ENCODE data around the gene ZSCAN21. TPM values are rescaled to one million over a fixed set of nuclear protein-coding genes. Genes with fewer than 3 reads are reported as not detected.
A peak's percentile ranks its signal among the peaks of the same experiment; 100 is the strongest.

ZSCAN21 gene
- total and polyA plus RNA-seq, 4 experiments from 2014 or later, result 2.5 to 10.6 (median 9.8) TPM

GRCh38 chr7:100107125-100107737 lies 57.7 kb downstream of the ZSCAN21 start:
- H3K4me3 Mint-ChIP-seq, result no peak overlapping the region
- H3K27ac ChIP-seq (ENCODE audit: low read depth, low read length), result no peak overlapping the region
- no peak overlapping the region for H3K4me3 ChIP-seq (ENCODE audit: low read length in 2 of 2)
- no peak for DNase-seq
- H3K36me3 Mint-ChIP-seq, result peaks cover 32 to 51% of the 10 kb centered on the region in 2 donors
- no peaks in the 10 kb centered on the region for H3K27me3 ChIP-seq (ENCODE audit: insufficient read depth, low read length)
- no peaks in the 10 kb centered on the region for H3K9me3 ChIP-seq (ENCODE audit: control insufficient read depth in 1 of 2, low read length in 2 of 2)
- intact Hi-C loops (cut with micrococcal nuclease), result no loop called here
- H3K9me3 Mint-ChIP-seq, result no peaks in the 10 kb centered on the region
- ChIA-PET POLR2A (ENCODE audit: partially characterized antibody) (no interaction called here), CTCF (ENCODE audit: partially characterized antibody) (interaction anchor here (1.0 kb wide), 1 partner anchor 116 kb away, joined by 3 read pairs; no protein-coding TSS in a partner anchor)
- H3K4me1 Mint-ChIP-seq, result peaks cover 3 to 14% (median 5%) of the 10 kb centered on the region in 4 donors
- H3K27ac Mint-ChIP-seq, result no peak overlapping the region
- H3K27me3 Mint-ChIP-seq, result no peaks in the 10 kb centered on the region
- H3K4me1 ChIP-seq (ENCODE audit: insufficient read depth, low read length), result peaks cover 3% of the 10 kb centered on the region
- H3K36me3 ChIP-seq (ENCODE audit: insufficient read depth, low read length), result peaks cover 37% of the 10 kb centered on the region

GRCh38 chr7:100107890-100108289 lies 58.3 kb downstream of the ZSCAN21 start:
- Histone ChIP-seq H3K27ac (ENCODE audit: low read depth, low read length) (no peak overlapping the region), H3K9me3 (ENCODE audit: control insufficient read depth in 1 of 2, low read length in 2 of 2) (no peaks in the 10 kb centered on the region), H3K4me1 (ENCODE audit: insufficient read depth, low read length) (no peaks in the 10 kb centered on the region), H3K27me3 (ENCODE audit: insufficient read depth, low read length) (no peaks in the 10 kb centered on the region), H3K36me3 (ENCODE audit: insufficient read depth, low read length) (peaks cover 37% of the 10 kb centered on the region), H3K4me3 (ENCODE audit: low read length in 2 of 2) (no peak overlapping the region)
- Mint-ChIP-seq H3K9me3 (no peaks in the 10 kb centered on the region), H3K27ac (peak overlapping the region in 1 of 7 donors; percentile 25), H3K4me1 (peaks cover 0 to 8% (median under 1%) of the 10 kb centered on the region in 4 donors), H3K27me3 (no peaks in the 10 kb centered on the region), H3K4me3 (no peak overlapping the region), H3K36me3 (peaks cover 33 to 56% of the 10 kb centered on the region in 2 donors)
- POLR2A ChIA-PET (ENCODE audit: partially characterized antibody), result no interaction called here
- CTCF ChIA-PET (ENCODE audit: partially characterized antibody), result interaction anchor here (1.0 kb wide), 1 partner anchor 117 kb away, joined by 3 read pairs; no protein-coding TSS in a partner anchor
- intact Hi-C loops (cut with micrococcal nuclease), result no loop called here
- no peak for DNase-seq

- ChIA-PET POLR2A (ENCODE audit: partially characterized antibody) (interaction anchor here (0.6 kb wide), 2 partner anchors 44 to 54 kb away, joined by 3 read pairs; no protein-coding TSS in a partner anchor), CTCF (ENCODE audit: partially characterized antibody) (no interaction called here)
- Histone ChIP-seq H3K27me3 (ENCODE audit: insufficient read depth, low read length) (no peaks in the 10 kb centered on the region), H3K36me3 (ENCODE audit: insufficient read depth, low read length) (peaks cover 44% of the 10 kb centered on the region), H3K4me3 (ENCODE audit: low read length in 2 of 2) (no peak overlapping the region), H3K9me3 (ENCODE audit: control insufficient read depth in 1 of 2, low read length in 2 of 2) (no peaks in the 10 kb centered on the region), H3K4me1 (ENCODE audit: insufficient read depth, low read length) (no peaks in the 10 kb centered on the region), H3K27ac (ENCODE audit: low read depth, low read length) (no peak overlapping the region)
- intact Hi-C loops (cut with micrococcal nuclease), result no loop called here
- Mint-ChIP-seq H3K9me3 (no peaks in the 10 kb centered on the region), H3K36me3 (peaks cover 33 to 55% of the 10 kb centered on the region in 2 donors), H3K27ac (no peak overlapping the region), H3K4me3 (no peak overlapping the region), H3K4me1 (no peaks in the 10 kb centered on the region), H3K27me3 (no peaks in the 10 kb centered on the region)
- DNase-seq, result no peak
Measured at GRCh38 chr7:100109521-100110163, 60.1 kb downstream of the ZSCAN21 start.

GRCh38 chr7:100111156-100111555 lies 61.6 kb downstream of the ZSCAN21 start:
- CTCF ChIA-PET (ENCODE audit: partially characterized antibody), result interaction anchor here (1.9 kb wide), 1 partner anchor 22 kb away, joined by 5 read pairs; no protein-coding TSS in a partner anchor
- H3K36me3 ChIP-seq (ENCODE audit: insufficient read depth, low read length), result peaks cover 44% of the 10 kb centered on the region
- intact Hi-C loops (cut with micrococcal nuclease), result no loop called here

GRCh38 chr7:100111914-100112313 lies 62.3 kb downstream of the ZSCAN21 start:
- intact Hi-C loops (cut with micrococcal nuclease), result no loop called here
- no peaks in the 10 kb centered on the region for H3K27me3 ChIP-seq (ENCODE audit: insufficient read depth, low read length)
- no peaks in the 10 kb centered on the region for H3K9me3 ChIP-seq (ENCODE audit: control insufficient read depth in 1 of 2, low read length in 2 of 2)
- H3K27ac ChIP-seq (ENCODE audit: low read depth, low read length), result no peak overlapping the region
- POLR2A ChIA-PET (ENCODE audit: partially characterized antibody), result interaction anchor here (1.3 to 5.6 kb wide), 2 partner anchors 9 to 11 kb away, joined by 3 to 20 read pairs; partner anchors contain the start of genes AP4M1 and MCM7
- Mint-ChIP-seq H3K36me3 (peaks cover 31 to 55% of the 10 kb centered on the region in 2 donors), H3K27me3 (no peaks in the 10 kb centered on the region), H3K4me1 (peaks cover 0 to 4% (median 1%) of the 10 kb centered on the region in 4 donors), H3K4me3 (no peak overlapping the region), H3K9me3 (no peaks in the 10 kb centered on the region), H3K27ac (no peak overlapping the region)
- peaks cover 41% of the 10 kb centered on the region for H3K36me3 ChIP-seq (ENCODE audit: insufficient read depth, low read length)
- CTCF ChIA-PET (ENCODE audit: partially characterized antibody), result interaction anchor here (1.9 to 2.0 kb wide), 2 partner anchors 21 to 22 kb away, joined by 5 to 6 read pairs; no protein-coding TSS in a partner anchor
- DNase-seq, result no peak
- no peak overlapping the region for H3K4me3 ChIP-seq (ENCODE audit: low read length in 2 of 2)
- no peaks in the 10 kb centered on the region for H3K4me1 ChIP-seq (ENCODE audit: insufficient read depth, low read length)

More at GRCh38 chr7:100111156-100111555, 61.6 kb downstream of the ZSCAN21 start:
- Histone ChIP-seq H3K27me3 (ENCODE audit: insufficient read depth, low read length) (no peaks in the 10 kb centered on the region), H3K4me3 (ENCODE audit: low read length in 2 of 2) (no peak overlapping the region), H3K4me1 (ENCODE audit: insufficient read depth, low read length) (no peaks in the 10 kb centered on the region), H3K27ac (ENCODE audit: low read depth, low read length) (no peak overlapping the region), H3K9me3 (ENCODE audit: control insufficient read depth in 1 of 2, low read length in 2 of 2) (no peaks in the 10 kb centered on the region)
- POLR2A ChIA-PET (ENCODE audit: partially characterized antibody), result interaction anchor here (5.6 kb wide), 1 partner anchor 11 kb away, joined by 20 read pairs; the partner anchor contains the start of genes AP4M1 and MCM7
- no peak for DNase-seq
- Mint-ChIP-seq H3K27ac (no peak overlapping the region), H3K9me3 (no peaks in the 10 kb centered on the region), H3K4me3 (no peak overlapping the region), H3K4me1 (peaks cover 0 to 4% (median 0%) of the 10 kb centered on the region in 4 donors), H3K36me3 (peaks cover 33 to 56% of the 10 kb centered on the region in 2 donors), H3K27me3 (no peaks in the 10 kb centered on the region)

Small RNAs within 50 kb of the gene (microRNA-seq; reads per million reads assigned to microRNA genes)
- gene MIR106B (ENCODE audit: borderline microRNAs expressed, borderline number of aligned reads, borderline replicate concordance) (629 reads per million, percentile 84 among the genes with 10 or more reads in this experiment), gene MIR25 (ENCODE audit: borderline microRNAs expressed, borderline number of aligned reads, borderline replicate concordance) (354 reads per million, percentile 79 among the genes with 10 or more reads in this experiment), gene MIR93 (ENCODE audit: borderline microRNAs expressed, borderline number of aligned reads, borderline replicate concordance) (2,094 reads per million, percentile 93 among the genes with 10 or more reads in this experiment)

Other genes starting within 250 kb of the ZSCAN21 start
- not detected for gene CYP3A43, start 221.8 kb upstream of the ZSCAN21 start, total RNA-seq
- gene CYP3A43, start 221.8 kb upstream of the ZSCAN21 start, polyA plus RNA-seq, result not detected
- gene OR2AE1, start 172.7 kb upstream of the ZSCAN21 start, total RNA-seq, result not detected
- gene OR2AE1, start 172.7 kb upstream of the ZSCAN21 start, polyA plus RNA-seq, result not detected
- 10 to 100 TPM; 69.0 to 69.7 TPM for gene TRIM4, start 130.2 kb upstream of the ZSCAN21 start, total RNA-seq
- gene TRIM4, start 130.2 kb upstream of the ZSCAN21 start, polyA plus RNA-seq, result 10 to 100 TPM; 18.2 to 28.8 TPM
- under 1 TPM; 0.39 to 0.61 TPM for gene GJC3, start 120.2 kb upstream of the ZSCAN21 start, total RNA-seq
- gene GJC3, start 120.2 kb upstream of the ZSCAN21 start, polyA plus RNA-seq, result under 1 TPM; 0.23 to 0.94 TPM
- not detected for gene AZGP1, start 73.7 kb upstream of the ZSCAN21 start, total RNA-seq
- not detected for gene AZGP1, start 73.7 kb upstream of the ZSCAN21 start, polyA plus RNA-seq
- gene ZKSCAN1, start 34.2 kb upstream of the ZSCAN21 start, total RNA-seq, result 100 to 1,000 TPM in 1 of 2 experiments, 10 to 100 TPM in 1; 94.8 to 101 TPM
- 10 to 100 TPM; 25.0 to 47.0 TPM for gene ZKSCAN1, start 34.2 kb upstream of the ZSCAN21 start, polyA plus RNA-seq
- 10 to 100 TPM; 44.2 to 44.8 TPM for gene ZNF3, start 31.9 kb downstream of the ZSCAN21 start, total RNA-seq
- 10 to 100 TPM; 11.9 to 25.4 TPM for gene ZNF3, start 31.9 kb downstream of the ZSCAN21 start, polyA plus RNA-seq
- gene COPS6, start 39.2 kb downstream of the ZSCAN21 start, total RNA-seq, result 10 to 100 TPM; 85.5 to 89.2 TPM
- gene COPS6, start 39.2 kb downstream of the ZSCAN21 start, polyA plus RNA-seq, result 100 to 1,000 TPM; 155 to 261 TPM
- 100 to 1,000 TPM; 164 to 173 TPM for gene MCM7, start 51.6 kb downstream of the ZSCAN21 start, total RNA-seq
- 10 to 100 TPM; 26.9 to 29.9 TPM for gene MCM7, start 51.6 kb downstream of the ZSCAN21 start, polyA plus RNA-seq
- gene AP4M1, start 51.9 kb downstream of the ZSCAN21 start, total RNA-seq, result 10 to 100 TPM; 12.1 to 14.9 TPM
- 1 to 10 TPM; 3.2 to 4.3 TPM for gene AP4M1, start 51.9 kb downstream of the ZSCAN21 start, polyA plus RNA-seq
- 10 to 100 TPM; 61.6 to 62.2 TPM for gene TAF6, start 69.6 kb downstream of the ZSCAN21 start, total RNA-seq
- gene TAF6, start 69.6 kb downstream of the ZSCAN21 start, polyA plus RNA-seq, result 10 to 100 TPM; 25.3 to 35.2 TPM
- 10 to 100 TPM; 69.0 to 69.8 TPM for gene CNPY4, start 69.9 kb downstream of the ZSCAN21 start, total RNA-seq
- 10 to 100 TPM; 14.8 to 24.8 TPM for gene CNPY4, start 69.9 kb downstream of the ZSCAN21 start, polyA plus RNA-seq
- gene MBLAC1, start 77.2 kb downstream of the ZSCAN21 start, total RNA-seq, result 1 to 10 TPM; 6.4 to 6.8 TPM
- gene MBLAC1, start 77.2 kb downstream of the ZSCAN21 start, polyA plus RNA-seq, result 1 to 10 TPM in 1 of 2 donors, under 1 TPM in 1; 0.77 to 1.2 TPM
- 100 to 1,000 TPM; 178 to 189 TPM for gene LAMTOR4, start 99.1 kb downstream of the ZSCAN21 start, total RNA-seq
- gene LAMTOR4, start 99.1 kb downstream of the ZSCAN21 start, polyA plus RNA-seq, result 100 to 1,000 TPM; 423 to 501 TPM
- gene TRAPPC14, start 108.9 kb downstream of the ZSCAN21 start, total RNA-seq, result 10 to 100 TPM; 68.7 to 73.0 TPM
- 1 to 10 TPM; 1.4 to 5.5 TPM for gene TRAPPC14, start 108.9 kb downstream of the ZSCAN21 start, polyA plus RNA-seq
- 1 to 10 TPM; 8.0 to 8.9 TPM for gene GAL3ST4, start 118.8 kb downstream of the ZSCAN21 start, total RNA-seq
- 1 to 10 TPM; 2.3 to 5.0 TPM for gene GAL3ST4, start 118.8 kb downstream of the ZSCAN21 start, polyA plus RNA-seq
- 10 to 100 TPM; 11.8 to 12.5 TPM for gene GPC2, start 127.6 kb downstream of the ZSCAN21 start, total RNA-seq
- gene GPC2, start 127.6 kb downstream of the ZSCAN21 start, polyA plus RNA-seq, result under 1 TPM in 1 of 2 donors, not detected in 1; 0.73 TPM
- gene STAG3, start 128.1 kb downstream of the ZSCAN21 start, total RNA-seq, result 1 to 10 TPM; 6.5 to 7.7 TPM
- 1 to 10 TPM; 1.6 to 3.7 TPM for gene STAG3, start 128.1 kb downstream of the ZSCAN21 start, polyA plus RNA-seq
- 10 to 100 TPM; 77.4 to 85.2 TPM for gene PVRIG, start 170.2 kb downstream of the ZSCAN21 start, total RNA-seq
- 10 to 100 TPM; 68.2 to 87.3 TPM for gene PVRIG, start 170.2 kb downstream of the ZSCAN21 start, polyA plus RNA-seq

All from CD4-positive, alpha-beta memory T cell (primary cell).